Lung microvascular endothelial cell (primary cell): Measurements from ENCODE around the gene APOBR. TPM values are rescaled to one million over a fixed set of nuclear protein-coding genes. Genes with fewer than 3 reads are reported as not detected.

Experiments used
- total RNA-seq: library from RNA; depleted of rRNA; stranded (reverse); fragments of >200 nt; gene quantifications from 2 replicates; pipeline ENCODE4 v1.2.1, GENCODE V29; 2014

Gene APOBR
- total RNA-seq, 1 donor from 2014 or later = not detected

Other genes starting within 250 kb of the APOBR start
- under 0.01 TPM in 1 of 2 replicates, not detected in the other for gene SBK1, start 202.1 kb upstream of the APOBR start, total RNA-seq
- not detected in 2 replicates for gene NPIPB6, start 131.1 kb upstream of the APOBR start, total RNA-seq
- 86.1 and 89.8 TPM in 2 replicates for gene EIF3CL, start 90.8 kb upstream of the APOBR start, total RNA-seq
- gene NPIPB7, start 22.3 kb upstream of the APOBR start, total RNA-seq = not detected in 2 replicates
- gene CLN3, start 2.6 kb upstream of the APOBR start, total RNA-seq = 12.9 and 21.2 TPM in 2 replicates
- not detected in 2 replicates for gene IL27, start 12.2 kb downstream of the APOBR start, total RNA-seq
- gene NUPR1, start 44.3 kb downstream of the APOBR start, total RNA-seq = 0.44 and 11.9 TPM in 2 replicates
- 5.9 and 9.1 TPM in 2 replicates for gene SGF29, start 59.3 kb downstream of the APOBR start, total RNA-seq
- not detected in 2 replicates for gene SULT1A2, start 102.4 kb downstream of the APOBR start, total RNA-seq
- gene SULT1A1, start 115.4 kb downstream of the APOBR start, total RNA-seq = 0.40 and 3.9 TPM in 2 replicates
- gene NPIPB8, start 143.4 kb downstream of the APOBR start, total RNA-seq = 0.20 TPM in 1 of 2 replicates, not detected in the other
- 171 and 216 TPM in 2 replicates for gene EIF3C, start 216.8 kb downstream of the APOBR start, total RNA-seq